Common myeloid progenitor, CD34-positive (primary cell): ENCODE data around the gene RNF227.

Experiments
- CTCF ChIA-PET: fragments of 350-600 bp; sonication (Branson Sonifier 250); formaldehyde crosslinking; loops from one replicate; lab custom pipeline; 2021; ENCODE audit warnings: antibody characterized with exemption; lab: Charles Lee
- POLR2A ChIA-PET: fragments of 350-600 bp; sonication (Branson Sonifier 250); formaldehyde crosslinking; loops from one replicate; lab custom pipeline; 2021; ENCODE audit warnings: antibody characterized with exemption; lab: Charles Lee
- DNase-seq, 3 donors: peaks; one replicate each; pipeline versions ENCODE4 v3.0.0 to v3.0.0-alpha.2; 2013
- H3K27ac ChIP-seq, 2 experiments: 1 replicate in 1 of 2; 2 replicates in 1 of 2; pipeline ENCODE4 v1.7.0; 2013; ENCODE audit warnings: inconsistent platforms in 2 of 2, low read length in 2 of 2, mild to moderate bottlenecking in 2 of 2, low read depth in 1 of 2, moderate library complexity in 1 of 2; ENCODE audit not compliant: severe bottlenecking in 2 of 2, insufficient read depth in 1 of 2, poor library complexity in 1 of 2
- H3K27me3 ChIP-seq, 5 experiments: replicated peaks in 2 of 5; 1 replicate in 3 of 5; 2 replicates in 2 of 5; pipeline versions ENCODE4 v1.6.1 to v1.7.0; 2013; ENCODE audit warnings: low read length in 4 of 5, mild to moderate bottlenecking in 2 of 5, moderate library complexity in 2 of 5, inconsistent platforms in 1 of 5; ENCODE audit not compliant: insufficient read depth in 5 of 5, control insufficient read depth in 4 of 5
- H3K36me3 ChIP-seq, 4 experiments: 1 replicate in 2 of 4; 2 replicates in 2 of 4; pipeline versions ENCODE4 v1.6.1 to v1.7.0; 2013; ENCODE audit warnings: low read length in 3 of 4, control low read depth in 1 of 4, mild to moderate bottlenecking in 1 of 4; ENCODE audit not compliant: control insufficient read depth in 4 of 4, insufficient read depth in 4 of 4
- H3K4me1 ChIP-seq, 4 experiments: 1 replicate in 3 of 4; 2 replicates in 1 of 4; pipeline versions ENCODE4 v1.6.1 to v1.7.1; 2013; ENCODE audit warnings: low read length in 3 of 4, mild to moderate bottlenecking in 3 of 4, control low read depth in 1 of 4, inconsistent platforms in 1 of 4, moderate library complexity in 1 of 4; ENCODE audit not compliant: control insufficient read depth in 4 of 4, insufficient read depth in 4 of 4; ENCODE audit errors: control extremely low read depth in 1 of 4
- H3K4me3 ChIP-seq, 7 experiments: 1 replicate in 4 of 7; 2 replicates in 3 of 7; pipeline versions ENCODE4 v1.5.1 to v1.7.0; 2013; ENCODE audit warnings: mild to moderate bottlenecking in 7 of 7, low read length in 6 of 7, moderate library complexity in 6 of 7, inconsistent platforms in 2 of 7, low read depth in 2 of 7, control low read depth in 1 of 7; ENCODE audit not compliant: insufficient read depth in 4 of 7, control insufficient read depth in 1 of 7; ENCODE audit errors: extremely low read depth in 1 of 7
- H3K9me3 ChIP-seq, 5 experiments: 1 replicate in 4 of 5; 2 replicates in 1 of 5; pipeline versions ENCODE4 v1.6.1 to v1.7.1; 2013; ENCODE audit warnings: low read length in 4 of 5, mild to moderate bottlenecking in 2 of 5, inconsistent platforms in 1 of 5, low read depth in 1 of 5, moderate library complexity in 1 of 5; ENCODE audit not compliant: control insufficient read depth in 4 of 5, insufficient read depth in 2 of 5; ENCODE audit errors: control extremely low read depth in 1 of 5
- WGBS: methylation state at CpG from one replicate; pipeline ENCODE4 v1.1.5; 2013; ENCODE audit not compliant: insufficient coverage; 5-methylcytosine and 5-hydroxymethylcytosine counted together

The RNF227 gene

GRCh38 chr17:7940743-7941142, 24.7 kb upstream of the RNF227 start:
- Histone ChIP-seq H3K4me1 (no peaks in the 10 kb centered on the region), H3K27me3 (no peaks in the 10 kb centered on the region), H3K4me3 (no peak overlapping the region), H3K9me3 (no peaks in the 10 kb centered on the region), H3K36me3 (peaks cover 17 to 82% (median 64%) of the 10 kb centered on the region in 4 experiments), H3K27ac (no peak overlapping the region)
- ChIA-PET POLR2A (no interaction called here), CTCF (interaction anchor here (0.8 to 3.4 kb wide), 8 partner anchors 9 to 102 kb away, joined by 3 to 13 read pairs (median 4); partner anchors contain the start of genes CNTROB and TRAPPC1)
- 100% methylated on average over 4 of the region's 6 CpGs for WGBS
- DNase-seq = no peak

- WGBS = 98% methylated on average over 4 of the region's 4 CpGs
- H3K4me1 ChIP-seq = no peaks in the 10 kb centered on the region
- H3K27ac ChIP-seq = no peak overlapping the region
- H3K9me3 ChIP-seq = no peaks in the 10 kb centered on the region
- no peak overlapping the region for H3K4me3 ChIP-seq
- H3K27me3 ChIP-seq = no peaks in the 10 kb centered on the region
- POLR2A ChIA-PET = no interaction called here
- CTCF ChIA-PET = interaction anchor here (0.9 to 3.4 kb wide), 7 partner anchors 8 to 103 kb away, joined by 3 to 13 read pairs (median 3); partner anchors contain the start of genes CNTROB and TRAPPC1
- DNase-seq = no peak
- peaks cover 18 to 80% (median 64%) of the 10 kb centered on the region in 4 experiments for H3K36me3 ChIP-seq
These were observed 23.9 kb upstream of the RNF227 start for GRCh38 chr17:7940034-7940433.

GRCh38 chr17:7935859-7936258, 19.8 kb upstream of the RNF227 start:
- Histone ChIP-seq H3K9me3 (no peaks in the 10 kb centered on the region), H3K27me3 (no peaks in the 10 kb centered on the region), H3K4me1 (peaks cover 7 to 33% (median 21%) of the 10 kb centered on the region in 4 experiments), H3K4me3 (no peak overlapping the region), H3K36me3 (peaks cover 10 to 50% (median 44%) of the 10 kb centered on the region in 4 experiments), H3K27ac (no peak overlapping the region)
- no peak for DNase-seq
- ChIA-PET POLR2A (no interaction called here), CTCF (interaction anchor here (0.7 to 5.2 kb wide), 7 partner anchors 8 to 123 kb away, joined by 3 to 36 read pairs (median 5); partner anchors contain the start of gene RNF227)

- Histone ChIP-seq H3K36me3 (peaks cover 5 to 32% (median 22%) of the 10 kb centered on the region in 4 experiments), H3K4me1 (peaks cover 7 to 37% (median 24%) of the 10 kb centered on the region in 4 experiments), H3K27ac (peak overlapping the region; percentile 92 to 97), H3K27me3 (no peaks in the 10 kb centered on the region), H3K9me3 (no peaks in the 10 kb centered on the region), H3K4me3 (peak overlapping the region; percentile 50 to 98 (median 88))
- ChIA-PET POLR2A (interaction anchor here (1.3 to 3.0 kb wide), 4 partner anchors 11 to 17 kb away, joined by 3 to 13 read pairs (median 5); partner anchors contain the start of gene RNF227), CTCF (interaction anchor here (0.7 to 5.2 kb wide), 25 partner anchors 11 to 277 kb away, joined by 3 to 36 read pairs (median 5); partner anchors contain the start of gene RNF227)
- peak; percentile 82 to 88 (median 85) for DNase-seq
- 19% methylated on average over 16 of the region's 16 CpGs for WGBS
These were observed 16.9 kb upstream of the RNF227 start for GRCh38 chr17:7932949-7933348.

- H3K4me1 ChIP-seq = peaks cover 7 to 37% (median 24%) of the 10 kb centered on the region in 4 experiments
- H3K9me3 ChIP-seq = no peaks in the 10 kb centered on the region
- ChIA-PET CTCF (interaction anchor here (0.8 to 5.2 kb wide), 25 partner anchors 10 to 277 kb away, joined by 3 to 36 read pairs (median 5); partner anchors contain the start of gene RNF227), POLR2A (interaction anchor here (0.7 to 3.0 kb wide), 9 partner anchors 10 to 698 kb away, joined by 3 to 13 read pairs (median 4); partner anchors contain the start of gene RNF227)
- under 1% methylated on average over 17 of the region's 17 CpGs for WGBS
- peak overlapping the region; percentile 50 to 98 (median 88) for H3K4me3 ChIP-seq
- H3K27me3 ChIP-seq = no peaks in the 10 kb centered on the region
- H3K36me3 ChIP-seq = peaks cover 5 to 33% (median 22%) of the 10 kb centered on the region in 4 experiments
- DNase-seq = no peak
- peak overlapping the region; percentile 92 to 97 for H3K27ac ChIP-seq
These were observed 16.4 kb upstream of the RNF227 start for GRCh38 chr17:7932483-7932891.

- 0% methylated on average over 39 of the region's 55 CpGs for WGBS
- H3K27me3 ChIP-seq = no peaks in the 10 kb centered on the region
- CTCF ChIA-PET = interaction anchor here (0.6 to 5.2 kb wide), 19 partner anchors 8 to 206 kb away, joined by 3 to 36 read pairs (median 7); no protein-coding TSS in a partner anchor
- H3K36me3 ChIP-seq = peaks cover 2 to 30% (median 22%) of the 10 kb centered on the region in 4 experiments
- POLR2A ChIA-PET = interaction anchor here (0.7 to 3.0 kb wide), 8 partner anchors 10 to 699 kb away, joined by 3 to 13 read pairs (median 4); partner anchors contain the start of gene RNF227
- peak; percentile 99 to 100 (median 99) for DNase-seq
- H3K9me3 ChIP-seq = no peaks in the 10 kb centered on the region
- H3K27ac ChIP-seq = peak within 1 kb of the TSS; percentile 92 to 97
- H3K4me3 ChIP-seq = peak within 1 kb of the TSS; percentile 50 to 98 (median 88)
- peaks cover 7 to 37% (median 24%) of the 10 kb centered on the region in 4 experiments for H3K4me1 ChIP-seq
These were observed 15.8 kb upstream of the RNF227 start, which contains the start of the genes CNTROB and TRAPPC1 for GRCh38 chr17:7931709-7932482. Gene CNTROB (plus strand): TSS chr17:7932206. CDS start chr17:7933080, 874 bp downstream. Gene TRAPPC1 (minus strand): TSS chr17:7931946. CDS start chr17:7931829, 117 bp downstream.
